ENCODE data around the gene CCDC27.

CCDC27 gene

DNA sequence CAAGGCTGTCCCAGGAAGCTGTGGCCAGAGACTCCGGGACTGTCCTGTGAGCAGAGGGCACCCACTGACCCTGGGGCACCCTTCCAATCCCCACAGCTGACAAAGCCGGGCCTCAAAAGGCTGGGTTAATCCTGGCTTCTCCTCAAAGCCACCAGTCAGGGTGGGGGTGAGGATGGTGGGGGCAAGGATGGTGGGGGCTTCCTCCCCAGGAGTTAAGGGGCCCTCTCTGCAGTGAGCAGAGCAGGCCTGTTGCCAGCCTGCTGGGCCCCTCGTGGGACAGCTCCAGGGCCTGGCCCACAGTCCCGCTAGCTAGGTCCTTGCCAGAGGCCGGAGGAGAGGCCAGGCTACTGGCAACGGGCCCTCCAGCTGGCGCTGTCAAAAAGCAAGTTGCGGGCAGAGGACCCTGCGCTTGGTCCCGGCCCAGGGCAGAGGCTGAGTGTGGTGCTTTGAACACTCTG lies 37.9 kb upstream of the CCDC27 start:
- ATAC-seq = no peak

GRCh38 chr1:3714814-3715213 lies 37.4 kb upstream of the CCDC27 start:
- no peak for ATAC-seq
- TF ChIP-seq ZC3H10 (CRISPR knock-in tag; IDR thresholded peaks at IDR 0.05) (no peak), ARNTL (CRISPR knock-in tag; IDR thresholded peaks at IDR 0.05; ENCODE audit: borderline replicate concordance, low read depth) (no peak), CREB5 (CRISPR knock-in tag; IDR thresholded peaks at IDR 0.05; ENCODE audit: low read depth) (no peak), GLIS3 (CRISPR knock-in tag; IDR thresholded peaks at IDR 0.05) (no peak), ZFP30 (CRISPR knock-in tag; IDR thresholded peaks at IDR 0.05) (no peak), OSR1 (CRISPR knock-in tag; IDR thresholded peaks at IDR 0.05) (no peak), TCF4 (CRISPR knock-in tag; IDR thresholded peaks at IDR 0.05; ENCODE audit: borderline replicate concordance) (no peak), CSDC2 (CRISPR knock-in tag; IDR thresholded peaks at IDR 0.05) (no peak), ZNF70 (CRISPR knock-in tag; IDR thresholded peaks at IDR 0.05) (no peak), SNAI2 (CRISPR knock-in tag; IDR thresholded peaks at IDR 0.05) (no peak)
- TF ChIP-seq, protein P1, sequence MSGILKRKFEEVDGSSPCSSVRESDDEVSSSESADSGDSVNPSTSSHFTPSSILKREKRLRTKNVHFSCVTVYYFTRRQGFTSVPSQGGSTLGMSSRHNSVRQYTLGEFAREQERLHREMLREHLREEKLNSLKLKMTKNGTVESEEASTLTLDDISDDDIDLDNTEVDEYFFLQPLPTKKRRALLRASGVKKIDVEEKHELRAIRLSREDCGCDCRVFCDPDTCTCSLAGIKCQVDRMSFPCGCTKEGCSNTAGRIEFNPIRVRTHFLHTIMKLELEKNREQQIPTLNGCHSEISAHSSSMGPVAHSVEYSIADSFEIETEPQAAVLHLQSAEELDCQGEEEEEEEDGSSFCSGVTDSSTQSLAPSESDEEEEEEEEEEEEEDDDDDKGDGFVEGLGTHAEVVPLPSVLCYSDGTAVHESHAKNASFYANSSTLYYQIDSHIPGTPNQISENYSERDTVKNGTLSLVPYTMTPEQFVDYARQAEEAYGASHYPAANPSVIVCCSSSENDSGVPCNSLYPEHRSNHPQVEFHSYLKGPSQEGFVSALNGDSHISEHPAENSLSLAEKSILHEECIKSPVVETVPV (CRISPR knock-in tag; IDR thresholded peaks at IDR 0.05) = no peak

More for the DNA sequence above, 37.9 kb upstream of the CCDC27 start:
- TF ChIP-seq, protein P1 (CRISPR knock-in tag; IDR thresholded peaks at IDR 0.05) = no peak
- no peak for TF ChIP-seq ISL1 (CRISPR knock-in tag; IDR thresholded peaks at IDR 0.05)

GRCh38 chr1:3716351-3716750 lies 35.9 kb upstream of the CCDC27 start:
- TF ChIP-seq ZNF70 (CRISPR knock-in tag; IDR thresholded peaks at IDR 0.05) (no peak), SNAI2 (CRISPR knock-in tag; IDR thresholded peaks at IDR 0.05) (no peak), ARNTL (CRISPR knock-in tag; IDR thresholded peaks at IDR 0.05; ENCODE audit: borderline replicate concordance, low read depth) (no peak)
- no peak for ATAC-seq

GRCh38 chr1:3717041-3717714 lies 35.1 kb upstream of the CCDC27 start:
- ATAC-seq = no peak
- no peak for TF ChIP-seq POU6F1 (CRISPR knock-in tag; IDR thresholded peaks at IDR 0.05; ENCODE audit: borderline replicate concordance, low read depth)
- no peak for TF ChIP-seq PATZ1 (CRISPR knock-in tag; IDR thresholded peaks at IDR 0.05; ENCODE audit: borderline replicate concordance)
- TF ChIP-seq ZNF565 (CRISPR knock-in tag; conservative IDR thresholded peaks at IDR 0.05; ENCODE audit: low read depth) = no peak
- no peak for TF ChIP-seq CSDC2 (CRISPR knock-in tag; IDR thresholded peaks at IDR 0.05)
- TF ChIP-seq OSR1 (CRISPR knock-in tag; IDR thresholded peaks at IDR 0.05) = no peak
- TF ChIP-seq, protein P2, sequence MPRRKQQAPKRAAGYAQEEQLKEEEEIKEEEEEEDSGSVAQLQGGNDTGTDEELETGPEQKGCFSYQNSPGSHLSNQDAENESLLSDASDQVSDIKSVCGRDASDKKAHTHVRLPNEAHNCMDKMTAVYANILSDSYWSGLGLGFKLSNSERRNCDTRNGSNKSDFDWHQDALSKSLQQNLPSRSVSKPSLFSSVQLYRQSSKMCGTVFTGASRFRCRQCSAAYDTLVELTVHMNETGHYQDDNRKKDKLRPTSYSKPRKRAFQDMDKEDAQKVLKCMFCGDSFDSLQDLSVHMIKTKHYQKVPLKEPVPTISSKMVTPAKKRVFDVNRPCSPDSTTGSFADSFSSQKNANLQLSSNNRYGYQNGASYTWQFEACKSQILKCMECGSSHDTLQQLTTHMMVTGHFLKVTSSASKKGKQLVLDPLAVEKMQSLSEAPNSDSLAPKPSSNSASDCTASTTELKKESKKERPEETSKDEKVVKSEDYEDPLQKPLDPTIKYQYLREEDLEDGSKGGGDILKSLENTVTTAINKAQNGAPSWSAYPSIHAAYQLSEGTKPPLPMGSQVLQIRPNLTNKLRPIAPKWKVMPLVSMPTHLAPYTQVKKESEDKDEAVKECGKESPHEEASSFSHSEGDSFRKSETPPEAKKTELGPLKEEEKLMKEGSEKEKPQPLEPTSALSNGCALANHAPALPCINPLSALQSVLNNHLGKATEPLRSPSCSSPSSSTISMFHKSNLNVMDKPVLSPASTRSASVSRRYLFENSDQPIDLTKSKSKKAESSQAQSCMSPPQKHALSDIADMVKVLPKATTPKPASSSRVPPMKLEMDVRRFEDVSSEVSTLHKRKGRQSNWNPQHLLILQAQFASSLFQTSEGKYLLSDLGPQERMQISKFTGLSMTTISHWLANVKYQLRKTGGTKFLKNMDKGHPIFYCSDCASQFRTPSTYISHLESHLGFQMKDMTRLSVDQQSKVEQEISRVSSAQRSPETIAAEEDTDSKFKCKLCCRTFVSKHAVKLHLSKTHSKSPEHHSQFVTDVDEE (CRISPR knock-in tag; IDR thresholded peaks at IDR 0.05) = no peak
- TF ChIP-seq BACH2 (CRISPR knock-in tag; IDR thresholded peaks at IDR 0.05; ENCODE audit: borderline replicate concordance) = no peak
- TF ChIP-seq, protein P1 (CRISPR knock-in tag; IDR thresholded peaks at IDR 0.05) = no peak
- TF ChIP-seq ESRRG (CRISPR knock-in tag; IDR thresholded peaks at IDR 0.05) = no peak
- TF ChIP-seq ZFP30 (CRISPR knock-in tag; IDR thresholded peaks at IDR 0.05) = no peak
- no peak for TF ChIP-seq RARB (CRISPR knock-in tag; IDR thresholded peaks at IDR 0.05)
- no peak for TF ChIP-seq ZNF70 (CRISPR knock-in tag; IDR thresholded peaks at IDR 0.05)
- TF ChIP-seq SNAI2 (CRISPR knock-in tag; IDR thresholded peaks at IDR 0.05) = no peak
- no peak for TF ChIP-seq ARNTL (CRISPR knock-in tag; IDR thresholded peaks at IDR 0.05; ENCODE audit: borderline replicate concordance, low read depth)
- no peak for TF ChIP-seq GLIS3 (CRISPR knock-in tag; IDR thresholded peaks at IDR 0.05)

Measured in SK-N-SH treated with all-trans-retinoic acid at 6 μM for 48 hours (cell line).